Measurements from ENCODE around the gene PIP5KL1. TPM values are rescaled to one million over a fixed set of nuclear protein-coding genes. Genes with fewer than 3 reads are reported as not detected.

PIP5KL1 gene
- total and polyA plus RNA-seq, 2 experiments from 2014 or later, result 1.4 to 1.6 TPM

GRCh38 chr9:127913682-127914081 lies 16.9 kb downstream of the PIP5KL1 start:
- no peaks in the 10 kb centered on the region for H3K79me2 ChIP-seq
- no peak overlapping the region for H2AFZ ChIP-seq
- H3K36me3 ChIP-seq (replicated peaks; ENCODE audit: insufficient read depth, low read depth), result no peaks in the 10 kb centered on the region
- H4K20me1 ChIP-seq (ENCODE audit: insufficient read depth, poor library complexity, severe bottlenecking), result no peaks in the 10 kb centered on the region
- no peak for DNase-seq (ENCODE audit: low spot score)
- peaks cover 21% of the 10 kb centered on the region for H3K4me1 ChIP-seq (ENCODE audit: insufficient read depth)
- no peak overlapping the region for H3K4me2 ChIP-seq
- H3K4me3 ChIP-seq, result no peak overlapping the region
- H3K27me3 ChIP-seq, result no peaks in the 10 kb centered on the region
- H3K9me2 ChIP-seq (replicated peaks; ENCODE audit: insufficient read depth), result no peaks in the 10 kb centered on the region
- TF ChIP-seq EZH2phosphoT487 (IDR thresholded peaks at IDR 0.05; ENCODE audit: low read depth, severe bottlenecking, unreplicated experiment), result no peak
- TF ChIP-seq, protein P1, sequence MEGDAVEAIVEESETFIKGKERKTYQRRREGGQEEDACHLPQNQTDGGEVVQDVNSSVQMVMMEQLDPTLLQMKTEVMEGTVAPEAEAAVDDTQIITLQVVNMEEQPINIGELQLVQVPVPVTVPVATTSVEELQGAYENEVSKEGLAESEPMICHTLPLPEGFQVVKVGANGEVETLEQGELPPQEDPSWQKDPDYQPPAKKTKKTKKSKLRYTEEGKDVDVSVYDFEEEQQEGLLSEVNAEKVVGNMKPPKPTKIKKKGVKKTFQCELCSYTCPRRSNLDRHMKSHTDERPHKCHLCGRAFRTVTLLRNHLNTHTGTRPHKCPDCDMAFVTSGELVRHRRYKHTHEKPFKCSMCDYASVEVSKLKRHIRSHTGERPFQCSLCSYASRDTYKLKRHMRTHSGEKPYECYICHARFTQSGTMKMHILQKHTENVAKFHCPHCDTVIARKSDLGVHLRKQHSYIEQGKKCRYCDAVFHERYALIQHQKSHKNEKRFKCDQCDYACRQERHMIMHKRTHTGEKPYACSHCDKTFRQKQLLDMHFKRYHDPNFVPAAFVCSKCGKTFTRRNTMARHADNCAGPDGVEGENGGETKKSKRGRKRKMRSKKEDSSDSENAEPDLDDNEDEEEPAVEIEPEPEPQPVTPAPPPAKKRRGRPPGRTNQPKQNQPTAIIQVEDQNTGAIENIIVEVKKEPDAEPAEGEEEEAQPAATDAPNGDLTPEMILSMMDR (IDR thresholded peaks at IDR 0.05; ENCODE audit: poor library complexity), result no peak
- TF ChIP-seq EZH2 (IDR thresholded peaks at IDR 0.05; ENCODE audit: borderline replicate concordance), result no peak
- H3K27ac ChIP-seq, result no peak overlapping the region
- WGBS (ENCODE audit: low lambda C conversion rate, missing lambda C conversion rate), result 92% methylated on average over 11 of the region's 11 CpGs
- H3K9me3 ChIP-seq (ENCODE audit: low read depth), result no peaks in the 10 kb centered on the region

GRCh38 chr9:127912882-127913281 lies 17.7 kb downstream of the PIP5KL1 start:
- H3K4me2 ChIP-seq, result no peak overlapping the region
- TF ChIP-seq, protein P1 (IDR thresholded peaks at IDR 0.05; ENCODE audit: poor library complexity), result no peak
- TF ChIP-seq EZH2phosphoT487 (IDR thresholded peaks at IDR 0.05; ENCODE audit: low read depth, severe bottlenecking, unreplicated experiment) (no peak), EZH2 (IDR thresholded peaks at IDR 0.05; ENCODE audit: borderline replicate concordance) (no peak)
- WGBS (ENCODE audit: low lambda C conversion rate, missing lambda C conversion rate), result 75% methylated on average over 5 of the region's 5 CpGs
- no peaks in the 10 kb centered on the region for H3K9me3 ChIP-seq (ENCODE audit: low read depth)
- peak; percentile 82 for DNase-seq (ENCODE audit: low spot score)
- H3K9me2 ChIP-seq (replicated peaks; ENCODE audit: insufficient read depth), result no peaks in the 10 kb centered on the region
- no peaks in the 10 kb centered on the region for H3K27me3 ChIP-seq
- H4K20me1 ChIP-seq (ENCODE audit: insufficient read depth, poor library complexity, severe bottlenecking), result no peaks in the 10 kb centered on the region
- no peak overlapping the region for H3K4me3 ChIP-seq
- no peaks in the 10 kb centered on the region for H3K79me2 ChIP-seq
- H3K4me1 ChIP-seq (ENCODE audit: insufficient read depth), result peaks cover 21% of the 10 kb centered on the region
- no peak overlapping the region for H3K27ac ChIP-seq
- no peaks in the 10 kb centered on the region for H3K36me3 ChIP-seq (replicated peaks; ENCODE audit: insufficient read depth, low read depth)
- no peak overlapping the region for H2AFZ ChIP-seq

DNA sequence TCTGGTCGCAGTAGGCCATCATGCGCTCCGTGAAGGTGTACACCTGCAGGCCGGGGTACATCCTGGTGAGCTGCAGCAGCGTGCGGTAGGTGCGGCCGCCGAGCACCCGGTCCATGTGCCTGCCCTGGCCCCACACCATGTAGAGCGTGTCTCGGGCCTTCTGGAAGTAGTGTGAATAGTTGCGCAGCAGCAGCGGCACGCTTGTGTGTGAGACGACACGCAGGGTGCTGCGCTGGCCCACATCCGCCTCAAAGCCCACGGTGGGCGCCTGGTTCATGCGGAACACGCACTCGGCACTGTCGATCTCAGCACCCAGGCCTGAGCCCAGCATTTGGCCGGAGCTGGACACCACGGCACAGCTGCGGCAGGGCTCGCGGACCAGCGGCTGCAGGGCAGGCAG lies 18.3 kb downstream of the PIP5KL1 start:
- H4K20me1 ChIP-seq (ENCODE audit: insufficient read depth, poor library complexity, severe bottlenecking), result no peaks in the 10 kb centered on the region
- H3K4me2 ChIP-seq, result no peak overlapping the region
- no peak for DNase-seq (ENCODE audit: low spot score)
- no peaks in the 10 kb centered on the region for H3K9me2 ChIP-seq (replicated peaks; ENCODE audit: insufficient read depth)
- no peak overlapping the region for H3K4me3 ChIP-seq
- WGBS (ENCODE audit: low lambda C conversion rate, missing lambda C conversion rate), result 97% methylated on average over 31 of the region's 31 CpGs
- no peaks in the 10 kb centered on the region for H3K36me3 ChIP-seq (replicated peaks; ENCODE audit: insufficient read depth, low read depth)
- TF ChIP-seq EZH2phosphoT487 (IDR thresholded peaks at IDR 0.05; ENCODE audit: low read depth, severe bottlenecking, unreplicated experiment), result no peak
- TF ChIP-seq, protein P1 (IDR thresholded peaks at IDR 0.05; ENCODE audit: poor library complexity), result no peak
- no peak for TF ChIP-seq EZH2 (IDR thresholded peaks at IDR 0.05; ENCODE audit: borderline replicate concordance)
- peak overlapping the region; percentile 31 for H3K27ac ChIP-seq
- no peak overlapping the region for H2AFZ ChIP-seq
- H3K79me2 ChIP-seq, result no peaks in the 10 kb centered on the region
- no peaks in the 10 kb centered on the region for H3K9me3 ChIP-seq (ENCODE audit: low read depth)
- peaks cover 21% of the 10 kb centered on the region for H3K4me1 ChIP-seq (ENCODE audit: insufficient read depth)
- H3K27me3 ChIP-seq, result no peaks in the 10 kb centered on the region
